AG09309 (cell line): ENCODE measurements around the gene RNF167.
A peak's percentile ranks its signal among the peaks of the same experiment; 100 is the strongest.

ENCODE experiments used
- DNase-seq: peaks from one replicate; pipeline ENCODE4 v3.0.0-alpha.2; 2010; ENCODE audit warnings: low read depth
- H3K4me3 ChIP-seq: 2 replicates; pipeline ENCODE4 v1.5.1; 2011; ENCODE audit warnings: mild to moderate bottlenecking, low read depth, low read length, moderate library complexity; ENCODE audit not compliant: control insufficient read depth
- TF ChIP-seq, protein P1 (sequence below): IDR thresholded peaks from 2 replicates; pipeline ENCODE4 v1.5.1; 2011; ENCODE audit warnings: mild to moderate bottlenecking, low read depth, low read length, inconsistent platforms; ENCODE audit not compliant: insufficient read depth, control insufficient read depth; ENCODE audit errors: missing control alignments

Gene RNF167

DNA sequence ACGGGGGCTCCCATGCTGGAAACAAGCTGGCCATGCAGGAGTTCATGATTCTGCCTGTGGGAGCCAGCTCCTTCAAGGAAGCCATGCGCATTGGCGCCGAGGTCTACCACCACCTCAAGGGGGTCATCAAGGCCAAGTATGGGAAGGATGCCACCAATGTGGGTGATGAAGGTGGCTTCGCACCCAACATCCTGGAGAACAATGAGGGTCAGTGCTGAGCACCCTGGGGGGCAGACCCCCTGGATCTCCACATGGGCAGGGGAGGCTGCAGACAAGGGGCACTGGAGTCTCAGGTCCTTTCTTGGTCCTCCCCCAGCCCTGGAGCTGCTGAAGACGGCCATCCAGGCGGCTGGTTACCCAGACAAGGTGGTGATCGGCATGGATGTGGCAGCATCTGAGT lies 15.0 kb downstream of the RNF167 start:
- H3K4me3 ChIP-seq, result no peak overlapping the region
- TF ChIP-seq, protein P1, sequence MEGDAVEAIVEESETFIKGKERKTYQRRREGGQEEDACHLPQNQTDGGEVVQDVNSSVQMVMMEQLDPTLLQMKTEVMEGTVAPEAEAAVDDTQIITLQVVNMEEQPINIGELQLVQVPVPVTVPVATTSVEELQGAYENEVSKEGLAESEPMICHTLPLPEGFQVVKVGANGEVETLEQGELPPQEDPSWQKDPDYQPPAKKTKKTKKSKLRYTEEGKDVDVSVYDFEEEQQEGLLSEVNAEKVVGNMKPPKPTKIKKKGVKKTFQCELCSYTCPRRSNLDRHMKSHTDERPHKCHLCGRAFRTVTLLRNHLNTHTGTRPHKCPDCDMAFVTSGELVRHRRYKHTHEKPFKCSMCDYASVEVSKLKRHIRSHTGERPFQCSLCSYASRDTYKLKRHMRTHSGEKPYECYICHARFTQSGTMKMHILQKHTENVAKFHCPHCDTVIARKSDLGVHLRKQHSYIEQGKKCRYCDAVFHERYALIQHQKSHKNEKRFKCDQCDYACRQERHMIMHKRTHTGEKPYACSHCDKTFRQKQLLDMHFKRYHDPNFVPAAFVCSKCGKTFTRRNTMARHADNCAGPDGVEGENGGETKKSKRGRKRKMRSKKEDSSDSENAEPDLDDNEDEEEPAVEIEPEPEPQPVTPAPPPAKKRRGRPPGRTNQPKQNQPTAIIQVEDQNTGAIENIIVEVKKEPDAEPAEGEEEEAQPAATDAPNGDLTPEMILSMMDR, result no peak
- no peak for DNase-seq

DNA sequence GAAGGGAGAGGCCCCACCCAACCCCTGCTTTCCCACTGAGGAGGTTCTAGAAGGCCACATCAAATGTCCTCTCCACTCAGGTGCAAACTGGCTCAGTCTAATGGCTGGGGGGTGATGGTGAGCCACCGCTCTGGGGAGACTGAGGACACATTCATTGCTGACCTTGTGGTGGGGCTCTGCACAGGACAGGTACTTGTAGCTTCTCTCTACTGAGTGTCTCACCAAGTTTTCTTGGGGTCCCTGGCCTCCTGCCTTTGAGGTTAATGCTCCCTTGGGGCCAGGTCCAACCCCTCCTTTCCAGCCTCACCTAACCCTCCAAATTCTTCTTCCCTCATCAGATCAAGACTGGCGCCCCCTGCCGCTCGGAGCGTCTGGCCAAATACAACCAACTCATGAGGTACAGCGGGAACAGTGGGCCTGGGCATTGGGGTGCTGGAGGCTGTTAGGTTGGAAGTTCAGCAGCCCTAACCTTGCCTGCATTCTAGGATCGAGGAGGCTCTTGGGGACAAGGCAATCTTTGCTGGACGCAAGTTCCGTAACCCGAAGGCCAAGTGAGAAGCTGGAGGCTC lies 16.5 kb downstream of the RNF167 start:
- TF ChIP-seq, protein P1, result peak; percentile 27
- no peak for DNase-seq
- H3K4me3 ChIP-seq, result no peak overlapping the region

- DNase-seq, result no peak
- TF ChIP-seq, protein P1, result no peak
- no peak overlapping the region for H3K4me3 ChIP-seq
These were observed 18.0 kb downstream of the RNF167 start for GRCh38 chr17:4958102-4958501.

- H3K4me3 ChIP-seq, result no peak overlapping the region
- TF ChIP-seq, protein P1, result no peak
- no peak for DNase-seq
These were observed 19.3 kb downstream of the RNF167 start for GRCh38 chr17:4959261-4959965.

GRCh38 chr17:4960279-4960922 lies 20.3 kb downstream of the RNF167 start:
- DNase-seq, result no peak
- H3K4me3 ChIP-seq, result no peak overlapping the region
- TF ChIP-seq, protein P1, result no peak

DNA sequence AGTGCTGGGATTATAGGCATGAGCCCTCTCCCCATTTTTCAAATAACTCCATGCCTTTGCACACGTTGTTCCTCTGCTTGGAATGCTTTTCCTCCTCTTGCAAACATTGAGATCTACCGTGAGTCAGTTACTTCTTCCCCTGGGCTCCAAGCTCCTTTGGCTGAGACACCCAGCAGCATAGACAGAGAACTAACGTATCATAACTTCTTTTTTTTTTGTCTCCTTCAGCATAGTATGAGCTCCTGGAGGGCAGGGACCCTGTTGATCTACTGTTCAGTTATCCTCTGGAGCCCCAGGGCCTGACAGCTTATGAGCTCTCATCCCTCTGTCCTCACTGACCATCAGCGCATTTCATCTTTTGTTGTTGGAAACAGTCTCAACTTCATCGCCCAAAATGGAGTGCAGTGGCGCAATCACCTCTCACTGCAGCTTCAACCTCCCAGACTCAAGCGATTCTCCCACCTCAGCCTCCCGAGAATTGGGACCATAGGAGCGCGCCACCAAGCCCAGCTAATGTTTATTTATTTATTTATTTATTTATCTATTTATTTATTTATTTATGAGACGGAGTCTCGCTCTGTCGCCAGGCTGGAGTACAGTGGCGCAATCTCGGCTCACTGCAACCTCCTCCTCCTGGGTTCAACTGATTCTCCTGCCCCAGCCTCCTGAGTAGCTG lies 25.4 kb downstream of the RNF167 start:
- no peak for DNase-seq
- no peak overlapping the region for H3K4me3 ChIP-seq
- TF ChIP-seq, protein P1, result no peak
